ENCODE measurements around the gene PDIA5.

The PDIA5 gene

GRCh38 chr3:123031051-123031450, 35.8 kb upstream of the PDIA5 start:
- no peak for DNase-seq (ENCODE audit: low spot score in 2 of 2)
- Histone ChIP-seq H3K4me3 (no peak overlapping the region), H3K4me1 (peaks cover 6% of the 10 kb centered on the region), H3K9me3 (no peaks in the 10 kb centered on the region), H3K27me3 (ENCODE audit: low read depth) (peaks cover 9% of the 10 kb centered on the region), H3K36me3 (replicated peaks) (no peaks in the 10 kb centered on the region)
- in situ Hi-C loops (cut with MboI; ENCODE audit: low sequenced_read_pairs), result no loop called here

GRCh38 chr3:123032057-123032456, 34.8 kb upstream of the PDIA5 start:
- no peak for DNase-seq (ENCODE audit: low spot score in 2 of 2)
- in situ Hi-C loops (cut with MboI; ENCODE audit: low sequenced_read_pairs), result no loop called here
- Histone ChIP-seq H3K4me3 (no peak overlapping the region), H3K4me1 (peaks cover 6% of the 10 kb centered on the region), H3K9me3 (no peaks in the 10 kb centered on the region), H3K27me3 (ENCODE audit: low read depth) (peaks cover 3% of the 10 kb centered on the region; the same call in 1 of the 2 replicates), H3K36me3 (replicated peaks) (no peaks in the 10 kb centered on the region)

- in situ Hi-C loops (cut with MboI; ENCODE audit: low sequenced_read_pairs), result no loop called here
- no peaks in the 10 kb centered on the region for H3K4me1 ChIP-seq
- H3K36me3 ChIP-seq (replicated peaks), result no peaks in the 10 kb centered on the region
- H3K27me3 ChIP-seq (ENCODE audit: low read depth), result peaks cover 3% of the 10 kb centered on the region; the same call in 1 of the 2 replicates
- H3K4me3 ChIP-seq, result no peak overlapping the region
- no peak for DNase-seq (ENCODE audit: low spot score in 2 of 2)
- no peaks in the 10 kb centered on the region for H3K9me3 ChIP-seq
Measured at GRCh38 chr3:123034120-123034519, 32.7 kb upstream of the PDIA5 start.

GRCh38 chr3:123034996-123035395, 31.8 kb upstream of the PDIA5 start:
- Histone ChIP-seq H3K27me3 (ENCODE audit: low read depth) (peaks cover 6% of the 10 kb centered on the region; the same call in 1 of the 2 replicates), H3K4me1 (no peaks in the 10 kb centered on the region), H3K4me3 (no peak overlapping the region), H3K36me3 (replicated peaks) (no peaks in the 10 kb centered on the region), H3K9me3 (no peaks in the 10 kb centered on the region)
- in situ Hi-C loops (cut with MboI; ENCODE audit: low sequenced_read_pairs), result no loop called here
- no peak for DNase-seq (ENCODE audit: low spot score in 2 of 2)

GRCh38 chr3:123036352-123037014, 30.3 kb upstream of the PDIA5 start:
- Histone ChIP-seq H3K27me3 (ENCODE audit: low read depth) (peaks cover 8% of the 10 kb centered on the region; the same call in 1 of the 2 replicates), H3K36me3 (replicated peaks) (no peaks in the 10 kb centered on the region), H3K4me1 (no peaks in the 10 kb centered on the region), H3K4me3 (no peak overlapping the region), H3K9me3 (no peaks in the 10 kb centered on the region)
- in situ Hi-C loops (cut with MboI; ENCODE audit: low sequenced_read_pairs), result no loop called here
- DNase-seq (ENCODE audit: low spot score in 2 of 2), result no peak

DNA sequence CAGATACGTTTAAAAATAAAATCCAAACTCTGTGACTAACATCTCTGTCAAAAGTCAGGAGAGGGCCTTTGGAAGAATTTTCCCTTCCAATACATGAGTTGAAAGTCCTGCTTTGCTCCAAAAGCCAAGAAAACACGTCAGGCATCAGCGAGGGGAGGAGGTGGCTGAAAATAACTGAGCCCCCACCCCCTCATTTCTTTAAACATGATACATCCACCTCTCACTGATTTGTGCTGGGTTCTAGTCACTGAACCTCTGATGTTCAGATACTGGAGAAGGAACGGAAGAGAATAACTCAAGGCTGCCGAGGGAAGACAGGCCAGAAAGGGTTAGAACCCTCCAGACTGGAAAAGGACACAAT, 29.8 kb upstream of the PDIA5 start:
- in situ Hi-C loops (cut with MboI; ENCODE audit: low sequenced_read_pairs), result no loop called here
- Histone ChIP-seq H3K9me3 (no peaks in the 10 kb centered on the region), H3K36me3 (replicated peaks) (no peaks in the 10 kb centered on the region), H3K4me3 (no peak overlapping the region), H3K4me1 (no peaks in the 10 kb centered on the region), H3K27me3 (ENCODE audit: low read depth) (peaks cover 8% of the 10 kb centered on the region; the same call in 1 of the 2 replicates)
- DNase-seq (ENCODE audit: low spot score in 2 of 2), result no peak

DNA sequence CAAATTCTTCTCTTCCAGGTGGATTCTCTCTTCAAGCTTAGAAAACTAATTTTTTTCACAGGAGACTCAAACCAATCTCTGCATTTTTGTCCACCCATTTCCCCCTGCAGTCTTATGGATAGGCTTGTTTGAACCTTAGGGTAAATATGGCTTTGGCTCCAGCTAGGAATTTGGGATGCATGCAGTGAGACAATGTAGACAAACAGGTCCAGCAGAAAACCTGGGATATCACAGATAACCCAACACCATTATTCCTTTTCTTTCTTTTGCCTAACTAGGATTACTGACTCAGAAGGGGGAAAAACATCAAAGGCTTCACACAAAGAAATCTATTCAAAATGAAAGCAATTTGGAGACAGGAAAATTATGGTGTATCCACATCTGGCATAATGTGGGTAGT, 28.1 kb upstream of the PDIA5 start:
- no peaks in the 10 kb centered on the region for H3K36me3 ChIP-seq (replicated peaks)
- in situ Hi-C loops (cut with MboI; ENCODE audit: low sequenced_read_pairs), result no loop called here
- peaks cover 14% of the 10 kb centered on the region for H3K27me3 ChIP-seq (ENCODE audit: low read depth)
- no peaks in the 10 kb centered on the region for H3K4me1 ChIP-seq
- no peaks in the 10 kb centered on the region for H3K9me3 ChIP-seq
- no peak for DNase-seq (ENCODE audit: low spot score in 2 of 2)
- no peak overlapping the region for H3K4me3 ChIP-seq

GRCh38 chr3:123039178-123039577, 27.6 kb upstream of the PDIA5 start:
- in situ Hi-C loops (cut with MboI; ENCODE audit: low sequenced_read_pairs), result no loop called here
- Histone ChIP-seq H3K36me3 (replicated peaks) (no peaks in the 10 kb centered on the region), H3K4me3 (no peak overlapping the region), H3K27me3 (ENCODE audit: low read depth) (peaks cover 14% of the 10 kb centered on the region), H3K4me1 (no peaks in the 10 kb centered on the region), H3K9me3 (no peaks in the 10 kb centered on the region)
- no peak for DNase-seq (ENCODE audit: low spot score in 2 of 2)

DNA sequence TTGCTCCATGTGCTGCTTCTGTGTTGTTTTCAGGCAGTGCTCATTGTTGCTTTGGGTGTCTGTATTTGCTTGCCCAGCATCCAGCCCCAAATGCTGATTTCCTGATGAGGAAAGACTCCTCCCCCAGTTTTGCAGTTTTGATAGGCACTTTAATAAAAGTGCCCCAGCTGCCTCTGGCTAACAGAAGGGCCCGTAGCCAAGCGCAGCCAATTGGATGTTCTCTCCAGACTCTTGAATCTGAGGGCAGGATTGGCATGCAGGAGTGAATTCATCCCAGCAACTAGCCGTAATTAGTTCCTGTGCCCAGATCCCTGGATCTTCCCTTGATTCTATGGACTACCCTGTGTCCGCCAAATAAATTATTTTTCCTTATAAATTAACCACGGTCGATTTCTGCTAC, 24.4 kb upstream of the PDIA5 start:
- H3K27me3 ChIP-seq (ENCODE audit: low read depth), result peaks cover 14% of the 10 kb centered on the region
- no peaks in the 10 kb centered on the region for H3K9me3 ChIP-seq
- no peaks in the 10 kb centered on the region for H3K36me3 ChIP-seq (replicated peaks)
- no peak for DNase-seq (ENCODE audit: low spot score in 2 of 2)
- H3K4me3 ChIP-seq, result no peak overlapping the region
- H3K4me1 ChIP-seq, result no peaks in the 10 kb centered on the region
- in situ Hi-C loops (cut with MboI; ENCODE audit: low sequenced_read_pairs), result no loop called here

DNA sequence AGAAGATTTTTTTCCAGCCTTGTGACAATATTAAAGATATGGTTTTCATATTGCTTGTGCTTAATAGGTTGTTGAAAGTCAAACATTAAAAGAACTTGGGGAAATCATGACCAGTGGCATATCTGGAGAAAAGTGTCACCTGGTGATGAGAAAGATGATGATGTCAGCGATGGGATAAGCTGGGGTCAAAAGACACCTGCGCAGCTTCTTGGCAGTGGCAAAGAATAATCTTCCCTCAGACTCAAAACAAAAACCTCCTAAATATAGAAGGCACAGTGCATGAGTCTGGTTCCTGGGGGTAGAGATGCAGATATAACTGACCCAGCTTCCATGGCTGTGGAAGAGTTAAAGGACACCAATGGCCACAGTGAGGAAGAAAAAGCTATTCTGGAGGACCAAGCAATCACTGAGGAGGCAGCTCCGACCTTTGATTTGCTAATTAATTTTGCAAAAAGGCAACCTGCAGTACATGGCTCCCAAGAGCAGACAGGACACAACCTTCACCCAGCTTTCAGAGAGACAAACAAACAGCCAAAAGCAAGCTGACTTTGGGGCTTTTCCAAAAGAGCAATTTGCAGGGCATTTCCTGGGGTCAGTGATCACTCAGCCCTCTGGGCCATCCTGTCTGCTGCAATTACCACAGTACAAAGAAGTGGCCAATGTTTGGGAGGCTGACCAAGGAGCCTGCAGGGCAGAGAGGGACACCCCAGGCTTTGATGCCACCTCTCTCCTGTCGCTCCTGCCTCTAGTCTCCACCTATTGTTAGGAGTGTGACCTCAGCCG, 21.7 kb upstream of the PDIA5 start:
- no peaks in the 10 kb centered on the region for H3K9me3 ChIP-seq
- H3K36me3 ChIP-seq (replicated peaks), result no peaks in the 10 kb centered on the region
- no peak overlapping the region for H3K4me3 ChIP-seq
- H3K4me1 ChIP-seq, result no peaks in the 10 kb centered on the region
- no peak for DNase-seq (ENCODE audit: low spot score in 2 of 2)
- H3K27me3 ChIP-seq (ENCODE audit: low read depth), result peaks cover 9% of the 10 kb centered on the region
- in situ Hi-C loops (cut with MboI; ENCODE audit: low sequenced_read_pairs), result no loop called here

- no peaks in the 10 kb centered on the region for H3K9me3 ChIP-seq
- H3K4me3 ChIP-seq, result no peak overlapping the region
- no peaks in the 10 kb centered on the region for H3K36me3 ChIP-seq (replicated peaks)
- no peaks in the 10 kb centered on the region for H3K4me1 ChIP-seq
- H3K27me3 ChIP-seq (ENCODE audit: low read depth), result peaks cover 6% of the 10 kb centered on the region; the same call in 1 of the 2 replicates
- DNase-seq (ENCODE audit: low spot score in 2 of 2), result no peak
- in situ Hi-C loops (cut with MboI; ENCODE audit: low sequenced_read_pairs), result no loop called here
Measured at GRCh38 chr3:123046262-123047061, 20.4 kb upstream of the PDIA5 start.

DNA sequence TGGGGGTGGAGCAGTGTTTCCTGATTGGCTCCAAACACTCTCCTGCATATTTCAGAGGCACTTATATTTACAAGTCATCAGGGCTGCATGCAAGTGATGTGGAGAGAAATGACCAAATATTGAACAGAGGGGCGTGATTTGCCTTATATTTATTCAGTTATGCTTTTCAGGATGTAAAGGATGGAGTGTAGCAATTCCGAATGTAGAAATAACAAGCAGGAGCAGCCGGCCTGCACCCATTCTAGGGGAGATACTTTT, 19.8 kb upstream of the PDIA5 start:
- Histone ChIP-seq H3K4me1 (no peaks in the 10 kb centered on the region), H3K4me3 (no peak overlapping the region), H3K36me3 (replicated peaks) (no peaks in the 10 kb centered on the region), H3K9me3 (no peaks in the 10 kb centered on the region), H3K27me3 (ENCODE audit: low read depth) (peaks cover 6% of the 10 kb centered on the region; the same call in 1 of the 2 replicates)
- in situ Hi-C loops (cut with MboI; ENCODE audit: low sequenced_read_pairs), result no loop called here
- DNase-seq (ENCODE audit: low spot score in 2 of 2), result no peak

DNA sequence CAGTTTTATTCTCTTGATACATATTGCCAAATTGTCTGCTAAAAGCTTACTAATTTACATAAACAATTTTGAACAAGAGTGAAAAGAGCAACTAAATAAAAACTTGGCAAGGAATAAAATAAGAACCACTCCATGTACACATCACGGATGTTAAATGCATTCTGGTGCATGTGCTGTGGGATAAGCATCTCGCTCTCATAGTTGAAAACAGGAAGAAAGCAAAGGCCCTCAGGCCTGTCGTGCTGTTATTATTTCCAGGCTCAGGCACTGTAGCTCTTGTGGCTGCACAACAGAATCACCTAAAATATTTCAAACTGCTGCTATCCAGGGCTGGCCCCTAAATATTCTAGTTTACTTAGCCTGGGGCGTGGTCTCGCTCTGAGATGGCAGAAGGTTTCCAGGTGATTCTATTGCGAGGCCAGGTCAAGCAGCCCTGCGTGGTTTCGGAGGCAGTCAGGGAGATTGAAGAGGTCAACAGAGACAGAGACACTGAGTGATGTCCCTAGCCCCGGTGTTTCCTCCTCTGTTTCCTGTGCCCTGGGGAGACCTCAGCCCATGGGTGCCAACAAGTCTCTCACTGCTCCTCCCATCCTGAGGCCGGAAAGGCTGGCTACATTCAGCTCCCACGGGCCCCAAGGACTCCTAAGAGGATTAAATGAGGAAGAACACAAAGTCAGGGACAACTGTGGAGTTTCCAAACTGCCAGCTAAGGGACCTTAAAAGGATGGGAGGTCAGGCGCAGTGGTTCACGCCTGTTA, 18.2 kb upstream of the PDIA5 start:
- Histone ChIP-seq H3K9me3 (no peaks in the 10 kb centered on the region), H3K27me3 (ENCODE audit: low read depth) (no peaks in the 10 kb centered on the region), H3K4me3 (no peak overlapping the region), H3K36me3 (replicated peaks) (no peaks in the 10 kb centered on the region), H3K4me1 (no peaks in the 10 kb centered on the region)
- in situ Hi-C loops (cut with MboI; ENCODE audit: low sequenced_read_pairs), result no loop called here
- no peak for DNase-seq (ENCODE audit: low spot score in 2 of 2)
